Measurements from ENCODE around the gene CACNB4. TPM values are rescaled to one million over a fixed set of nuclear protein-coding genes. Genes with fewer than 3 reads are reported as not detected.

CACNB4 gene
- total RNA-seq, 2 experiments from 2014 or later = 0.06 to 0.76 TPM

DNA sequence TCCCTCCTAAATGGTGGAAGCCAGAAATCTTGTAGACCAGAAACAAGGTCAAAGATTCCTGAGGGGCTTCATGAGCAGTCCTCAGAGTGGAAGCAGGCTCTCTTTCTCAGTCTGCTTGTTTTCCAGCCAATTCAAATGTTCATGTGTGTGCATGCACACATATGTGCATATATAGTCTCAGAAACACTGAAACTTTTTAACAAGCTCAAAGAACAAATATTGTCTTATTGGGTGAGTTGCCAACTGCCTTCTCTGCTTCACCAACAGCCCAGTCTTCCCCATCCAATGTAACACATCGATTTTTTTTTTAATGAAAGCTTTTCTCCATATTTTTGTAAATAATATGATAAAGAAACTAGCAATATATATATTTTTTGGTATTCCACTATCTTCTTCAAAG, 3.7 kb downstream of the CACNB4 start:
- TF ChIP-seq EZH2phosphoT487 (IDR thresholded peaks at IDR 0.05; ENCODE audit: borderline replicate concordance, low read depth, low read length) = no peak
- TF ChIP-seq CTCF (conservative IDR thresholded peaks at IDR 0.05; ENCODE audit: low read length) = no peak
- Histone ChIP-seq H3K4me2 (ENCODE audit: low read length) (no peak overlapping the region), H3K9me3 (ENCODE audit: low read length) (no peaks in the 10 kb centered on the region), H3K79me2 (ENCODE audit: insufficient read depth, low read depth, low read length) (no peaks in the 10 kb centered on the region), H3K27ac (ENCODE audit: low read depth, low read length, poor library complexity, severe bottlenecking) (no peak overlapping the region), H4K20me1 (ENCODE audit: insufficient read depth, low read length) (no peaks in the 10 kb centered on the region), H3K4me1 (ENCODE audit: insufficient read depth, low read length, poor library complexity, severe bottlenecking) (no peaks in the 10 kb centered on the region), H3K9me2 (ENCODE audit: insufficient read depth, low read length) (no peaks in the 10 kb centered on the region), H3K4me3 (ENCODE audit: low read depth, low read length, poor library complexity, severe bottlenecking) (no peak overlapping the region), H3K36me3 (ENCODE audit: insufficient read depth, low read length) (no peaks in the 10 kb centered on the region), H2AFZ (ENCODE audit: low read length) (no peak overlapping the region)
- DNase-seq (ENCODE audit: low spot score) = no peak
- ChIA-PET POLR2A (no interaction called here), CTCF (ENCODE audit: unreplicated experiment) (no interaction called here)
- no TSS peak for BruUV-seq (replicated peaks)
- intact Hi-C loops (cut with micrococcal nuclease; ENCODE audit: unreplicated experiment) = no loop called here

DNA sequence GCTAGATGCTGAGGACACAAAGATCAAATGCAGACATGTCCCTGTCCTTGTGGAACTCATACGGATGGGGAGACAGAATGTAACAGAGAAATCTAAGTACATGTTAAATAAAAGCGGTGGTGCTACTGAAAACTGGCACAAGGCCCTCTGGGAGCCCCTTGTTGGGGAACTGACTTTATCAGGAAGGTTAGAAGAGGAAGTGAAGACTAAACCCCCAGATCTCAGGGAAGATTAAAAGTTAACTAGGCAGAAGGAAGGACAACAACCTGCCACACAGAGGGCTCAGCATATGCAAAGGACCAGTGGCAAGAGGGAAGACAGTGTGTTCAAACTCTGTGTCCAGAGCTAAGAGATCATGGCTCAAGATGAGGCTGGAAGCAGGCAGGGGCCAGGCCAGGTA, 4.8 kb downstream of the CACNB4 start:
- Histone ChIP-seq H3K4me2 (ENCODE audit: low read length) (no peak overlapping the region), H3K27ac (ENCODE audit: low read depth, low read length, poor library complexity, severe bottlenecking) (no peak overlapping the region), H2AFZ (ENCODE audit: low read length) (no peak overlapping the region), H3K9me2 (ENCODE audit: insufficient read depth, low read length) (no peaks in the 10 kb centered on the region), H4K20me1 (ENCODE audit: insufficient read depth, low read length) (no peaks in the 10 kb centered on the region), H3K9me3 (ENCODE audit: low read length) (no peaks in the 10 kb centered on the region), H3K4me1 (ENCODE audit: insufficient read depth, low read length, poor library complexity, severe bottlenecking) (no peaks in the 10 kb centered on the region), H3K4me3 (ENCODE audit: low read depth, low read length, poor library complexity, severe bottlenecking) (no peak overlapping the region), H3K36me3 (ENCODE audit: insufficient read depth, low read length) (no peaks in the 10 kb centered on the region), H3K79me2 (ENCODE audit: insufficient read depth, low read depth, low read length) (no peaks in the 10 kb centered on the region)
- ChIA-PET CTCF (ENCODE audit: unreplicated experiment) (no interaction called here), POLR2A (no interaction called here)
- BruUV-seq (replicated peaks) = no TSS peak
- TF ChIP-seq EZH2phosphoT487 (IDR thresholded peaks at IDR 0.05; ENCODE audit: borderline replicate concordance, low read depth, low read length) (no peak), CTCF (conservative IDR thresholded peaks at IDR 0.05; ENCODE audit: low read length) (no peak)
- DNase-seq (ENCODE audit: low spot score) = no peak
- intact Hi-C loops (cut with micrococcal nuclease; ENCODE audit: unreplicated experiment) = no loop called here

- intact Hi-C loops (cut with micrococcal nuclease; ENCODE audit: unreplicated experiment) = no loop called here
- POLR2A ChIA-PET = no interaction called here
- CTCF ChIA-PET (ENCODE audit: unreplicated experiment) = no interaction called here
Measured at GRCh38 chr2:152093464-152093863, 5.4 kb downstream of the CACNB4 start.

More at GRCh38 chr2:152093464-152093863, 5.4 kb downstream of the CACNB4 start:
- H3K27ac ChIP-seq (ENCODE audit: low read depth, low read length, poor library complexity, severe bottlenecking) = no peak overlapping the region
- no peaks in the 10 kb centered on the region for H3K9me2 ChIP-seq (ENCODE audit: insufficient read depth, low read length)
- H3K4me1 ChIP-seq (ENCODE audit: insufficient read depth, low read length, poor library complexity, severe bottlenecking) = no peaks in the 10 kb centered on the region
- H2AFZ ChIP-seq (ENCODE audit: low read length) = no peak overlapping the region
- no peaks in the 10 kb centered on the region for H3K79me2 ChIP-seq (ENCODE audit: insufficient read depth, low read depth, low read length)
- H3K4me2 ChIP-seq (ENCODE audit: low read length) = no peak overlapping the region
- H4K20me1 ChIP-seq (ENCODE audit: insufficient read depth, low read length) = no peaks in the 10 kb centered on the region
- no peak overlapping the region for H3K4me3 ChIP-seq (ENCODE audit: low read depth, low read length, poor library complexity, severe bottlenecking)
- DNase-seq (ENCODE audit: low spot score) = no peak
- no peaks in the 10 kb centered on the region for H3K9me3 ChIP-seq (ENCODE audit: low read length)
- no peak for TF ChIP-seq EZH2phosphoT487 (IDR thresholded peaks at IDR 0.05; ENCODE audit: borderline replicate concordance, low read depth, low read length)
- TF ChIP-seq CTCF (conservative IDR thresholded peaks at IDR 0.05; ENCODE audit: low read length) = no peak
- H3K36me3 ChIP-seq (ENCODE audit: insufficient read depth, low read length) = no peaks in the 10 kb centered on the region
- BruUV-seq (replicated peaks) = no TSS peak

Data from OCI-LY7 (cell line).